ENCODE measurements around the gene SH2B2.

DNA sequence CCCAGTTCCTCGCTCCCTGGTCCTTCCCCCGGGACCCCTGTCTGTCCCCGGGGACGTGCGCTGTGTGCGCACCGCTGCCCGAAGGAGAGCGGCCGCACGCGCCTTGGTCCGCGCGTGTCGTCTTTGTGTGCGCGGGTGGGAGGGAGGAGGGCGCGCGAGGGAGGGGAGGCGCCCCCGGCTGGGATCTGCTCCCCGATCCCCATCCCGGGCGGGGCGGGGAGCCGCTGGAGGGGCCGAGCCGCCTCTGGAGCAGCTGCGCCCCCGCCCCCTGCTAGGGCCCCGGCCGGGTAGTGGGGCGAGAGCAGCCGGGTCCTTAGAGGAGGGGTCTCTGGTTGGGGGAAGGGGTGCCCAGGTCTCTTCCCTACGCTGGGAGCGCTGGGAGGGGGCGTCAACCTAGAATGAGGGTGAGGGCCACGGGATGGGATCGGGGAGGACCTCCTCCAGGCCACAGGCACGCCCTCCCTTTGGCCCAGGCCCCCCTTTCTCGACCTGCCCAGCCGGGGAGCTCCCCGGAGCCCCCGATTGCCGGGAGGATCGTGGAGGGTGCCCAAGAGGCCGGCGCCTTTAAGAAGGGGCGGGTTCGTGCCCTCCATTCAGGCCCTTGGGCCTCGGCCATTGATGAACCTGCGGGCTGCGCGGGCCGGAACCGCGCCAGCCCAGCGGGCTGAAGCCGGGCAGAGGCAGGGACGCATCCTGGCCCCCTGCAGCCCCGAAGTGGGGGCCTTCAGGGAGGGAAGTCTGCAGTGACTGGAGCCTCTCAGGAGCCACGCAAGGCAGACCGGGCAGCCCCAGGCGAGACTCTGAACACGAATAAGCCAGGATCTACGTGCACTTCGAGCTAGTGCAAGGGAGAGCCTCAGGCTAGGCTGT lies 678 bp downstream of the SH2B2 start:
- TF ChIP-seq CTCF (IDR thresholded peaks at IDR 0.05), result no peak
- TF ChIP-seq POLR2A (IDR thresholded peaks at IDR 0.05), result no peak

All from heart left ventricle (tissue), 13 donors.